ENCODE results near the gene P3R3URF. TPM values are rescaled to one million over a fixed set of nuclear protein-coding genes. Genes with fewer than 3 reads are reported as not detected.

Gene P3R3URF
- total and polyA plus RNA-seq, 9 of the 15 experiments (the other 6 are each of a cell fraction or from before 2014, with no cell fraction given): not detected

DNA sequence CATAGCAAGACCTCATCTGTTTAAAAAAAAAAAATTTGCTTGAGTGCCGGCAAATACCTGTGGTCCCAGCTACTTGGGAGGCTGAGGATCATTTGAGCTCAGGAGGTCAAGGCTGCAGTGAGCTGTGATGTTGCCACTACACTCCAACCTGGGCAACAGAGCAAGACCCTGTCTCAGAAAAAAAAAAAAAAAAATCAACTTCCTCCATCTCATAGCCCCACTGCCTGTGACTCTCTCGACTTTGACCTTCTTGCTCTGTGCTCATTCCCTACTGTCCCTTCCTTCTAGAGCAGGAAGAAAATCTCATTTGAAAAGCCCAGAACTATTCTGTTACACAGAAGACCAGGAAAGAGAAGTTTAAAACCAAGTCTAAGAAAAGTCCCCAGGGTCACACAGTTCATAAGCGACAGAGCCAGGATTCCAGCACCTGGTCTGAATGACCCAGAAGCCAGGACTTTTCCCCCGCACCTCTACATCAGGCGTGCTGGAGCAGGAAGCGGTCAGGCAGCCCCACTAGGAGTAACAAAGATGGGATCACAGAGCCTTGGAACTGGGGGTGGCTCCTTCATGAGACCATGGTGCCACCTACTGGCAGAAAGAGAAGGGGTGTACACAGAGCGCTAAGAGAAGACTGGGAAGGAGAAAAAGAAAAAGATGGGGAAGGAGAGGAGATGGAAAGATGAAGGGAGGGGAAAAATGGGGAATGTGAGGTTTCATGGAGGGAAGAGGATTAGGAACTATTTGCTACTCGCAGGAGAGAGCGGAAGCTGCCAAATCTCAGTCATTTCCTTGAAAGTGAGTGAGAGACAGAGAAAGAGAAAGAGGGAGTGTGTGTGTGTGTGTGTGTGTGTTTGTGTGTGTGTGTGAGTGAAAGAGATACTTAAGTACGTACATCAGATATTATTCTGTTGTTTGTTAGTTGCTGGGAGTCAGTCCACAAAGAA, 3.1 kb upstream of the P3R3URF start:
- H3K27ac ChIP-seq (ENCODE audit: extremely low read depth, low read depth, low read length): no peak overlapping the region
- intact Hi-C loops (cut with micrococcal nuclease): loop anchor here (1.0 to 10.0 kb wide), 6 partner anchors 19 to 295 kb away; partner anchors contain the start of genes PIK3R3 and POMGNT1
- in situ Hi-C loops (cut with MboI): loop anchor here (5.0 to 25.0 kb wide), 2 partner anchors 142 to 542 kb away; no protein-coding TSS in a partner anchor
- peak; percentile 95 for ATAC-seq
- no peaks in the 10 kb centered on the region for H4K20me1 ChIP-seq (replicated peaks; ENCODE audit: control insufficient read depth, insufficient read depth, low read length)
- peaks cover 22 to 23% of the 10 kb centered on the region in 2 experiments for H3K4me1 ChIP-seq (replicated peaks in 1 of 2; ENCODE audit: control insufficient read depth in 2 of 2, insufficient read depth in 2 of 2, low read length in 2 of 2)
- H3K4me3 ChIP-seq: no peak overlapping the region
- no peaks in the 10 kb centered on the region for H3K27me3 ChIP-seq (ENCODE audit: control insufficient read depth in 2 of 2, insufficient read depth in 2 of 2, low read length in 2 of 2)
- 2% methylated on average over 10 of the region's 10 CpGs for WGBS (ENCODE audit: insufficient coverage, low coverage, missing lambda C conversion rate)
- FAIRE-seq: peak; percentile 93
- peak overlapping the region in 1 of 2 experiments; percentile 32; a peak in 1 of 4 replicates for H3K9ac ChIP-seq (ENCODE audit: insufficient read depth in 1 of 2, low read depth in 2 of 2, low read length in 2 of 2)
- no peaks in the 10 kb centered on the region for H3K79me2 ChIP-seq (ENCODE audit: control insufficient read depth, insufficient read depth, low read length)
- no peaks in the 10 kb centered on the region for H3K36me3 ChIP-seq (ENCODE audit: control insufficient read depth, insufficient read depth, low read length)
- ChIA-PET CTCF (ENCODE audit: low intra/inter-chr PET ratio) (interaction anchor here (0.6 to 5.1 kb wide), 12 partner anchors 43 to 822 kb away, joined by 3 to 157 read pairs (median 3); no protein-coding TSS in a partner anchor), POLR2A (interaction anchor here (0.6 to 0.7 kb wide), 3 partner anchors 28 to 410 kb away, joined by 3 read pairs; no protein-coding TSS in a partner anchor)
- no peaks in the 10 kb centered on the region for H3K9me3 ChIP-seq (replicated peaks; ENCODE audit: control insufficient read depth, insufficient read depth, low read depth, low read length)
- DNase-seq (ENCODE audit: extremely low read depth in 1 of 4, low spot score in 3 of 4): peak; percentile 91 to 92 (median 92)
- peak overlapping the region; percentile 20; the same call in 1 of the 2 replicates for H3K4me2 ChIP-seq (ENCODE audit: insufficient read depth, low read length)
- no peaks in the 10 kb centered on the region for H3K9me1 ChIP-seq (ENCODE audit: control insufficient read depth, insufficient read depth, low read length)
- peak overlapping the region; percentile 93 for H2AFZ ChIP-seq (ENCODE audit: low read depth, low read length)
- BruUV-seq (replicated peaks): no TSS peak
- TF ChIP-seq, protein P1, sequence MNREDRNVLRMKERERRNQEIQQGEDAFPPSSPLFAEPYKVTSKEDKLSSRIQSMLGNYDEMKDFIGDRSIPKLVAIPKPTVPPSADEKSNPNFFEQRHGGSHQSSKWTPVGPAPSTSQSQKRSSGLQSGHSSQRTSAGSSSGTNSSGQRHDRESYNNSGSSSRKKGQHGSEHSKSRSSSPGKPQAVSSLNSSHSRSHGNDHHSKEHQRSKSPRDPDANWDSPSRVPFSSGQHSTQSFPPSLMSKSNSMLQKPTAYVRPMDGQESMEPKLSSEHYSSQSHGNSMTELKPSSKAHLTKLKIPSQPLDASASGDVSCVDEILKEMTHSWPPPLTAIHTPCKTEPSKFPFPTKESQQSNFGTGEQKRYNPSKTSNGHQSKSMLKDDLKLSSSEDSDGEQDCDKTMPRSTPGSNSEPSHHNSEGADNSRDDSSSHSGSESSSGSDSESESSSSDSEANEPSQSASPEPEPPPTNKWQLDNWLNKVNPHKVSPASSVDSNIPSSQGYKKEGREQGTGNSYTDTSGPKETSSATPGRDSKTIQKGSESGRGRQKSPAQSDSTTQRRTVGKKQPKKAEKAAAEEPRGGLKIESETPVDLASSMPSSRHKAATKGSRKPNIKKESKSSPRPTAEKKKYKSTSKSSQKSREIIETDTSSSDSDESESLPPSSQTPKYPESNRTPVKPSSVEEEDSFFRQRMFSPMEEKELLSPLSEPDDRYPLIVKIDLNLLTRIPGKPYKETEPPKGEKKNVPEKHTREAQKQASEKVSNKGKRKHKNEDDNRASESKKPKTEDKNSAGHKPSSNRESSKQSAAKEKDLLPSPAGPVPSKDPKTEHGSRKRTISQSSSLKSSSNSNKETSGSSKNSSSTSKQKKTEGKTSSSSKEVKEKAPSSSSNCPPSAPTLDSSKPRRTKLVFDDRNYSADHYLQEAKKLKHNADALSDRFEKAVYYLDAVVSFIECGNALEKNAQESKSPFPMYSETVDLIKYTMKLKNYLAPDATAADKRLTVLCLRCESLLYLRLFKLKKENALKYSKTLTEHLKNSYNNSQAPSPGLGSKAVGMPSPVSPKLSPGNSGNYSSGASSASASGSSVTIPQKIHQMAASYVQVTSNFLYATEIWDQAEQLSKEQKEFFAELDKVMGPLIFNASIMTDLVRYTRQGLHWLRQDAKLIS (CRISPR knock-in tag; IDR thresholded peaks at IDR 0.05): no peak
- TF ChIP-seq GABPA (tag; conservative IDR thresholded peaks at IDR 0.05; ENCODE audit: low read depth): no peak; the same call in 1 of the 2 replicates
- TF ChIP-seq CTBP1 (IDR thresholded peaks at IDR 0.05; ENCODE audit: borderline replicate concordance): peak; percentile 81
- TF ChIP-seq, protein P2, sequence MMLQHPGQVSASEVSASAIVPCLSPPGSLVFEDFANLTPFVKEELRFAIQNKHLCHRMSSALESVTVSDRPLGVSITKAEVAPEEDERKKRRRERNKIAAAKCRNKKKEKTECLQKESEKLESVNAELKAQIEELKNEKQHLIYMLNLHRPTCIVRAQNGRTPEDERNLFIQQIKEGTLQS (IDR thresholded peaks at IDR 0.05): no peak
- TF ChIP-seq, protein P2 (CRISPR knock-in tag; conservative IDR thresholded peaks at IDR 0.05): no peak
- no peak for TF ChIP-seq TAF9B (IDR thresholded peaks at IDR 0.05; ENCODE audit: partially characterized antibody)
- TF ChIP-seq CSDE1 (IDR thresholded peaks at IDR 0.05): 0 out of 4 replicates have a peak, but pooled peaks of 1 of the 2 experiments have one; percentile 76
- TF ChIP-seq STAG1 (CRISPR knock-in tag; IDR thresholded peaks at IDR 0.05; ENCODE audit: borderline replicate concordance): peak; percentile 94
- TF ChIP-seq XRCC3 (IDR thresholded peaks at IDR 0.05): no peak
- peak; percentile 62; the same call in 1 of the 2 replicates for TF ChIP-seq SNIP1 (IDR thresholded peaks at IDR 0.05; ENCODE audit: low read depth)
- TF ChIP-seq, protein P3, sequence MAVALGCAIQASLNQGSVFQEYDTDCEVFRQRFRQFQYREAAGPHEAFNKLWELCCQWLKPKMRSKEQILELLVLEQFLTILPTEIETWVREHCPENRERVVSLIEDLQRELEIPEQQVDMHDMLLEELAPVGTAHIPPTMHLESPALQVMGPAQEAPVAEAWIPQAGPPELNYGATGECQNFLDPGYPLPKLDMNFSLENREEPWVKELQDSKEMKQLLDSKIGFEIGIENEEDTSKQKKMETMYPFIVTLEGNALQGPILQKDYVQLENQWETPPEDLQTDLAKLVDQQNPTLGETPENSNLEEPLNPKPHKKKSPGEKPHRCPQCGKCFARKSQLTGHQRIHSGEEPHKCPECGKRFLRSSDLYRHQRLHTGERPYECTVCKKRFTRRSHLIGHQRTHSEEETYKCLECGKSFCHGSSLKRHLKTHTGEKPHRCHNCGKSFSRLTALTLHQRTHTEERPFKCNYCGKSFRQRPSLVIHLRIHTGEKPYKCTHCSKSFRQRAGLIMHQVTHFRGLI (CRISPR knock-in tag; IDR thresholded peaks at IDR 0.05): no peak
- no peak for TF ChIP-seq POLR2B (IDR thresholded peaks at IDR 0.05; ENCODE audit: low read depth, partially characterized antibody)
- TF ChIP-seq, protein P4, sequence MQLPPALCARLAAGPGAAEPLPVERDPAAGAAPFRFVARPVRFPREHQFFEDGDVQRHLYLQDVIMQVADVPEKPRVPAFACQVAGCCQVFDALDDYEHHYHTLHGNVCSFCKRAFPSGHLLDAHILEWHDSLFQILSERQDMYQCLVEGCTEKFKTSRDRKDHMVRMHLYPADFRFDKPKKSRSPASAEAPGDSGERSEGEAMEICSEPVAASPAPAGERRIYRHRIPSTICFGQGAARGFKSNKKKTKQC (CRISPR knock-in tag; IDR thresholded peaks at IDR 0.05): no peak
- peak; percentile 36; the same call in 1 of the 2 replicates for TF ChIP-seq EHMT2 (IDR thresholded peaks at IDR 0.05)
